GM18868 (cell line): ENCODE results near the gene GNG4.

ENCODE experiments used
- ATAC-seq: cut with Tn5 transposase; IDR thresholded peaks from one replicate; pipeline ENCODE4 v1.9.1; 2021; ENCODE audit warnings: mild to moderate bottlenecking, moderate library complexity; ENCODE audit not compliant: unreplicated experiment

Gene GNG4

GRCh38 chr1:235502601-235503402 is 146.8 kb downstream of the GNG4 start:
- ATAC-seq, result no peak

- ATAC-seq, result no peak
Observed at GRCh38 chr1:235500971-235501540, 148.5 kb downstream of the GNG4 start.
